Uterus (tissue), 2 donors: ENCODE data around the gene FAM228B.

Experiments
- POLR2A ChIP-seq, 2 donors: fragments of 450-650 bp; IDR thresholded peaks; one replicate each; pipeline ENCODE4 v1.6.1; 2016; ENCODE audit warnings: antibody characterized with exemption in 2 of 2, mild to moderate bottlenecking in 1 of 2, moderate library complexity in 1 of 2
- TF ChIP-seq, protein P1 (sequence below), 4 experiments: fragments of 200-600 bp in 2 of 4; fragments of 450-650 bp in 2 of 4; sonication (generic) in 2 of 4; IDR thresholded peaks; one replicate each; pipeline ENCODE4 v1.5.1; 2016 to 2019; ENCODE audit warnings: antibody characterized with exemption in 4 of 4, mild to moderate bottlenecking in 2 of 4, moderate library complexity in 1 of 4

DNA sequence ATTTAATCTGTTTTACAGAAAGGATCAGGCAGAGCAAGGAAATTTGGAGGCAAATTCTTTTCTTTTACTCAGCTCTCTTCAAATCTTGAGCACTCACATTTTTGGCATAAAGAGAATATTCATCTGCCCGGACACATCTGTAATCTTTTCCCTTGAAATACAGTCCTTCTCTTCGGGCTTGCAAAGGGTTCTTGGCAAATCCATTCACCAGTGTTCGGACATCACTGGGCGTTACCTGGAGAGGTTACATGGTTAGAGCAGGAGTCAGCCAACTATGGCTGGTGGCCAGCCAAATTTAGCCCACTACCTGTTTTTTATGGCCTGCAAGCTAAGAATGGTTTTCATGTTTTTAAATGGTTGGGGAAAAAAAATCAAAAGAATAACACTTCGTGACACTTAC lies 2.2 kb upstream of the FAM228B start:
- TF ChIP-seq, protein P1, sequence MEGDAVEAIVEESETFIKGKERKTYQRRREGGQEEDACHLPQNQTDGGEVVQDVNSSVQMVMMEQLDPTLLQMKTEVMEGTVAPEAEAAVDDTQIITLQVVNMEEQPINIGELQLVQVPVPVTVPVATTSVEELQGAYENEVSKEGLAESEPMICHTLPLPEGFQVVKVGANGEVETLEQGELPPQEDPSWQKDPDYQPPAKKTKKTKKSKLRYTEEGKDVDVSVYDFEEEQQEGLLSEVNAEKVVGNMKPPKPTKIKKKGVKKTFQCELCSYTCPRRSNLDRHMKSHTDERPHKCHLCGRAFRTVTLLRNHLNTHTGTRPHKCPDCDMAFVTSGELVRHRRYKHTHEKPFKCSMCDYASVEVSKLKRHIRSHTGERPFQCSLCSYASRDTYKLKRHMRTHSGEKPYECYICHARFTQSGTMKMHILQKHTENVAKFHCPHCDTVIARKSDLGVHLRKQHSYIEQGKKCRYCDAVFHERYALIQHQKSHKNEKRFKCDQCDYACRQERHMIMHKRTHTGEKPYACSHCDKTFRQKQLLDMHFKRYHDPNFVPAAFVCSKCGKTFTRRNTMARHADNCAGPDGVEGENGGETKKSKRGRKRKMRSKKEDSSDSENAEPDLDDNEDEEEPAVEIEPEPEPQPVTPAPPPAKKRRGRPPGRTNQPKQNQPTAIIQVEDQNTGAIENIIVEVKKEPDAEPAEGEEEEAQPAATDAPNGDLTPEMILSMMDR (IDR thresholded peaks at IDR 0.05), result no peak
- no peak for TF ChIP-seq POLR2A (IDR thresholded peaks at IDR 0.05)
